GM12874 (cell line): Measurements from ENCODE around the gene ACADS.

Experiments used
- TF ChIP-seq, protein P1 (sequence below): IDR thresholded peaks from 2 replicates; pipeline ENCODE4 v1.5.1; 2011; ENCODE audit warnings: low read depth, mild to moderate bottlenecking, control low read depth, low read length, moderate library complexity; ENCODE audit not compliant: insufficient read depth

ACADS gene

DNA sequence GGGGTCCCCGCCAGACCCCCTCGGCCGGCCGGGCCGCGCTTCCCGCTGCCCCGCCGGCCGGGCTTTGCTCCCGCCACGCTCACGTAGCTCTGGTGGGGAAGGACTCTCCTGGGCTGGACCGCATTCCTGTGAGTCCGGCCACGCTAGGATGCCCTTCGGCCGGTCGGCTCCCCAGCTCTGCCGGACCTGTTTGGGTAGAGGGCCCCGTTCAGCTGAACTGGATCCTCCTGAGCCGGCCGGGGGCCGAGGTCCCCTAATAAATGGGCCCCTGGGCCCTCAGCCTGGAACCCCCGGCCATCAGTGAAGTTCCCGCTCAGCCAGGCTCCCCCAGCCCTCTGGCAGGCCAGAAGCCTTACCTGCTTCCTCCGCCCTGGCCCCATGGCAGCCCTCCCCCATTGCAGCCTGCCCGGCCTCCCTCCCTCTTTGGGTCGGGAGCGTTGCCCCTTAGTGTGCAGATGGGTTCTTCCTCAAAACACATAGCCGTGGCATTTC lies 14.8 kb upstream of the ACADS start:
- TF ChIP-seq, protein P1, sequence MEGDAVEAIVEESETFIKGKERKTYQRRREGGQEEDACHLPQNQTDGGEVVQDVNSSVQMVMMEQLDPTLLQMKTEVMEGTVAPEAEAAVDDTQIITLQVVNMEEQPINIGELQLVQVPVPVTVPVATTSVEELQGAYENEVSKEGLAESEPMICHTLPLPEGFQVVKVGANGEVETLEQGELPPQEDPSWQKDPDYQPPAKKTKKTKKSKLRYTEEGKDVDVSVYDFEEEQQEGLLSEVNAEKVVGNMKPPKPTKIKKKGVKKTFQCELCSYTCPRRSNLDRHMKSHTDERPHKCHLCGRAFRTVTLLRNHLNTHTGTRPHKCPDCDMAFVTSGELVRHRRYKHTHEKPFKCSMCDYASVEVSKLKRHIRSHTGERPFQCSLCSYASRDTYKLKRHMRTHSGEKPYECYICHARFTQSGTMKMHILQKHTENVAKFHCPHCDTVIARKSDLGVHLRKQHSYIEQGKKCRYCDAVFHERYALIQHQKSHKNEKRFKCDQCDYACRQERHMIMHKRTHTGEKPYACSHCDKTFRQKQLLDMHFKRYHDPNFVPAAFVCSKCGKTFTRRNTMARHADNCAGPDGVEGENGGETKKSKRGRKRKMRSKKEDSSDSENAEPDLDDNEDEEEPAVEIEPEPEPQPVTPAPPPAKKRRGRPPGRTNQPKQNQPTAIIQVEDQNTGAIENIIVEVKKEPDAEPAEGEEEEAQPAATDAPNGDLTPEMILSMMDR: no peak

DNA sequence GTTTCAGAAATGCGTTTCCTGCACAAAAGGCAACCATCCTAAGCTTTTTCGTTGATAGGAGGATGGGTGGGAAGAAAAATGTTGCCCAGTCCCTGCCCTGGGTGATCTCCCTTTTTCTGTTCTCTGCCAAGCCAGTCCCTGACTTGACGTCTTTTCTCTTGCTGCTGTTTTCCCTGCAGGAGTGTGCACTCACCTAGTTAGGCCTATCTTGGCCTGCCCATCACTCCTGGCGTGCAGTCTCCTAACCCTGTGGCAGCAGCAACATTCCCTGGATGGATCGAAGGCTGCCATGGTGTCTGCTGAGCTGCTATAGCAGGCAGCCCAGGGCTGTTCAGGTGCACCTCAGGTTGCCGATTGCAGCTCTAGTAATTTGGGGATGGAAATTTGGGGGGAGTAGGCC lies 14.2 kb upstream of the ACADS start:
- TF ChIP-seq, protein P1: no peak

DNA sequence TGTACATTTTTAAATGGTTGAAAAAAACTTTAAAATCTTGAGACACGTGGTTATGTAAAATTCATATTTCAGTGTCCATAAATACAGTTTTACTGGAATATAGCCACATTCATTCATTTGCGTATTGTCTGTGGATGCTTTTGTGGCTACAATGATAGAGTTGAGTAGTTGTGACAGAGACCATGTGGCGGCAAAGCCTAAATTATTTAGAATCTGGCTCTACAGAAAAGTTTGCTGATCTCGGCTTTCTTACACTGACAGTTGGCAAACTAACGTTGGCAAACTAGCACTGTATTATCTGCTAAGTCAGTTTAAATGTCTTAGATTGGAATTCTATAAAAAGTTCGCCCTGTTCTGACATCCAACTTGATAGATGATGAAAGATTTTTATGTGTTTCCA lies 13.0 kb upstream of the ACADS start:
- TF ChIP-seq, protein P1: no peak

DNA sequence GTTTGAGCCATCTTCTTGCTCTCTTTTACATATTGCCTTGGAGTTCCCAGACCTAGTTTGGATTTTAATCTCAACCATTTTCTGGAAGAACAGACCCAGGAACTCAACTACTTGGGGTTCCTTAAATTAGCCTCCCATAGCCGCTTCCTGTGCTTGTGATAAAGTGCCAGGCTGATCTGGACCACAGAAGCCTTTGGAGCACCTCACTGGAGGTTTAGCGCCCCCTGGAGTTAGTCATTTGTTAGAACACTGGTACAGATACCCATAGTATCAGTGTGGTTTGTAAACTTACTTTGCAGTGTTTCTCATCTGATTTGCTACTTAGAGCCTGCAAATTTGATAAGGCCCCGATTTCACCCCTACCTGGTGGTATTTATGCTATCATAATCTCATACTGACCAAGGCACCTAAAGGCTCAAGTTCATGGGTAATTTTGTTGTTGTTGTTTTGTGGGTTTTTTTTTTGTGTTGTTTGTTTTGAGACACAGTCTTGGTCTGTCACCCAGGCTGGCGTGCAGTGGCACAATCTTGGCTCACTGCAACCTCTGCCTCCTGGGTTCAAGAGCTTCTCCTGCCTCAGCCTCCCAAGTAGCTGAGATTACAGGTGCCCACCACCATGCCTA lies 11.7 kb upstream of the ACADS start:
- TF ChIP-seq, protein P1: peak; percentile 80

DNA sequence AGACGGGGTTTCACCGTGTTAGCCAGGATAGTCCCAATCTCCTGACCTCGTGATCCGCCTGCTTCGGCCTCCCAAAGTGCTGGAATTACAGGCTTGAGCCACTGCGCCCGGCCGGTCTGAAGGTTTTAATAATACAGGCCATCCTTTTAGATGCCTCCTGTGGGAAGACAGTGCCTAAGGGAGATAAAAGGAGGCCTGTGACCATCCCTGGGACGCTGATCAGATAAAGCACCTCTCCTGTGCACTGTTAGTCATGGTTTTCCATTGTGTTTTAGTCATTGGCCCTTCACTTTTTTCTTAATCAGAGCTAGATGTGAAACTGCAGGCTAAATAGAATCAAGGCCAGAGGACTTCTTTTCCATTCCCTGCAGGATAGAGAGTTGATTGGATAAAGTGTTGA lies 7.6 kb upstream of the ACADS start:
- TF ChIP-seq, protein P1: no peak

DNA sequence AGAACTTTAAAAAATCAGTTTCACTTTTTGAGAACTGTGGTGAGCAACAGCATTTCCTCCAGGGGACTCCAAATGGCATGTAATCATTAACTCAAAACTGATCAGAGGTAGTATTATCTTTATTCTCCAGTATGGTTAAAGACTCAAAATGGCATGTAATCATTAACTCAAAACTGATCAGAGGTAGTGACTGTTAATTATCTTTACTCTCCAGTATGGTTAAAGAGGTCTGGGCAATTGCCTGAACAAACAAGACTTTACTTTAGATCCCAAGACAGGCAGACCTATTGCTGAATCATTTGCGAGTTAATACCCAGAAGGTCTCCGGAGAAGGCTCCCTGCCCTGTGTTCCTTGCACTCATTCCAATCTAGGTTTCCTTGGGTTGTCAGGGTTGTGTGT lies 6.6 kb upstream of the ACADS start:
- TF ChIP-seq, protein P1: no peak

DNA sequence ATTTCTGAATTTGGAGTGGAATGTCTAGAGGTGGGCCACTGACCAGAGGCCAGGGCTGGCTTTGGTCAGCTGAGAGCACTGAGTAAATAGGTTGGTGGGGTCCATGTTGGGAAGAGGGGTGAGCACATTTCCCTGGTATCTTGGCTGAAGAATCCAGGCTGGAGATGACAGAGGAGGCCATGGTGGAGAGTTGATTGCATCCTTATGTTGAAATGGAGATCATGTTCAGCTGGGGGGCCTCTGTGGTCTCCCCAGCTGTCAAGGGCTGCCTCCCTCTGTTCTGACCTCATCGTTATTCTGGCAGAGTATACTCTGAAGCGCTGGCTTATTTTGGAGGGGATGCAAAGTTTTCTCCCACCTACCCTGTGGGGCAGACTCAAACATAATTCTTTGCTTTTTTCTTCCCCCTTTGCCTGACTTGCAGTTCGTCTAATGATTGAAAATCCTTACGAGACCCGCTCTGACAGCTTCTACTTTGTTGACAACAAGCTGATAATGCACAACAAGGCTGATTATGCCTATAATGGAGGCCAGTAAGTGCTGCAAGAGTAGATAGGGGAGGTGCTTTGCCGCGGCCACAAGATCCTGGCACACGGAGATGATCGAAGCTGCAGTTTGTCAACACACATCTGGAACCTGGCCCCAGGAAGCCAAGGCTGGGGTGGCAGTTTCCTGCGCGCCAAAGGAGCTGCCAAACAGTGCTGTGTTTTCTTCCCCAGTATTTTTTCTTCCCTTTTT lies 6.0 kb upstream of the ACADS start:
- TF ChIP-seq, protein P1: no peak
